ENCODE measurements around the gene RNF17.

DNA sequence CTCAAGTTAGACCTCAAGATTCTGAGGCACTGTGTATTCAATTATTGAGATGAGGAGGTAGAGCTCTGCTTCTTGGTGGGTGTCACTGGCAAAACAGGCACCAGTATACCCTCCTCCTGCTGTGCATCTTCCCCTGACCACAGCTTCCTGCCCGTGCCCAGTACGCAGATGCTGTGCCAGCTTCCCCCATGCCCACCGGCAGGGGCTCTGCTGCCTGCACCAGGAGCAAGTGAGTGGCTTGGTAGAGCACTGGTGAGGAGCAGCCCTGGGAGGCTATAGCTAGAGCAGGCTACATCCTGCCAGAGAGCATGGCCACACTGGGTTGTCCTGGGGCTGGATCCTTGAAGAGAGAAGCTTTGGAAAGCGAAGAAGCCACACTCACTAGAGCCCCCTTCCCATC, 21.0 kb upstream of the RNF17 start:
- TF ChIP-seq, protein P1, sequence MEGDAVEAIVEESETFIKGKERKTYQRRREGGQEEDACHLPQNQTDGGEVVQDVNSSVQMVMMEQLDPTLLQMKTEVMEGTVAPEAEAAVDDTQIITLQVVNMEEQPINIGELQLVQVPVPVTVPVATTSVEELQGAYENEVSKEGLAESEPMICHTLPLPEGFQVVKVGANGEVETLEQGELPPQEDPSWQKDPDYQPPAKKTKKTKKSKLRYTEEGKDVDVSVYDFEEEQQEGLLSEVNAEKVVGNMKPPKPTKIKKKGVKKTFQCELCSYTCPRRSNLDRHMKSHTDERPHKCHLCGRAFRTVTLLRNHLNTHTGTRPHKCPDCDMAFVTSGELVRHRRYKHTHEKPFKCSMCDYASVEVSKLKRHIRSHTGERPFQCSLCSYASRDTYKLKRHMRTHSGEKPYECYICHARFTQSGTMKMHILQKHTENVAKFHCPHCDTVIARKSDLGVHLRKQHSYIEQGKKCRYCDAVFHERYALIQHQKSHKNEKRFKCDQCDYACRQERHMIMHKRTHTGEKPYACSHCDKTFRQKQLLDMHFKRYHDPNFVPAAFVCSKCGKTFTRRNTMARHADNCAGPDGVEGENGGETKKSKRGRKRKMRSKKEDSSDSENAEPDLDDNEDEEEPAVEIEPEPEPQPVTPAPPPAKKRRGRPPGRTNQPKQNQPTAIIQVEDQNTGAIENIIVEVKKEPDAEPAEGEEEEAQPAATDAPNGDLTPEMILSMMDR (IDR thresholded peaks at IDR 0.05) = no peak
- TF ChIP-seq POLR2A (IDR thresholded peaks at IDR 0.05) (no peak), POLR2AphosphoS5 (IDR thresholded peaks at IDR 0.05) (no peak)

Data from gastroesophageal sphincter (tissue), 3 donors.